ENCODE data around the gene FARP1.

FARP1 gene

GRCh38 chr13:98416408-98416807, 273.5 kb downstream of the FARP1 start:
- DNase-seq (ENCODE audit: low read depth, low spot score) = no peak
- H3K4me3 ChIP-seq = no peak overlapping the region
- H3K9ac ChIP-seq (ENCODE audit: insufficient read length) = no peak overlapping the region
- no peak overlapping the region for H3K27ac ChIP-seq
- peaks cover 23% of the 10 kb centered on the region for H3K36me3 ChIP-seq (ENCODE audit: insufficient read depth, low read length)
- TF ChIP-seq POLR2AphosphoS5 (IDR thresholded peaks at IDR 0.05; ENCODE audit: borderline replicate concordance, low read depth, low read length) (no peak), EZH2 (IDR thresholded peaks at IDR 0.05) (no peak), FOXP2 (optimal IDR thresholded peaks at IDR 0.05; ENCODE audit: control extremely low read depth, extremely low read length, insufficient read depth) (no peak)
- no peaks in the 10 kb centered on the region for H3K9me3 ChIP-seq (ENCODE audit: low read depth, low read length)

- Histone ChIP-seq H3K36me3 (ENCODE audit: insufficient read depth, low read length) (peaks cover 21% of the 10 kb centered on the region; the same call in 1 of the 2 replicates), H3K27ac (no peak overlapping the region), H3K9me3 (ENCODE audit: low read depth, low read length) (no peaks in the 10 kb centered on the region), H3K4me3 (no peak overlapping the region), H3K9ac (ENCODE audit: insufficient read length) (no peak overlapping the region)
- TF ChIP-seq EZH2 (IDR thresholded peaks at IDR 0.05) (no peak), POLR2AphosphoS5 (IDR thresholded peaks at IDR 0.05; ENCODE audit: borderline replicate concordance, low read depth, low read length) (no peak), FOXP2 (optimal IDR thresholded peaks at IDR 0.05; ENCODE audit: control extremely low read depth, extremely low read length, insufficient read depth) (no peak)
- DNase-seq (ENCODE audit: low read depth, low spot score) = no peak
Observed at GRCh38 chr13:98419786-98420553, 277.1 kb downstream of the FARP1 start.

- Histone ChIP-seq H3K27ac (no peak overlapping the region), H3K36me3 (ENCODE audit: insufficient read depth, low read length) (peaks cover 20% of the 10 kb centered on the region), H3K9me3 (ENCODE audit: low read depth, low read length) (no peaks in the 10 kb centered on the region), H3K4me3 (no peak overlapping the region), H3K9ac (ENCODE audit: insufficient read length) (no peak overlapping the region)
- TF ChIP-seq EZH2 (IDR thresholded peaks at IDR 0.05) (no peak), FOXP2 (optimal IDR thresholded peaks at IDR 0.05; ENCODE audit: control extremely low read depth, extremely low read length, insufficient read depth) (no peak), POLR2AphosphoS5 (IDR thresholded peaks at IDR 0.05; ENCODE audit: borderline replicate concordance, low read depth, low read length) (no peak)
- no peak for DNase-seq (ENCODE audit: low read depth, low spot score)
Observed at GRCh38 chr13:98420554-98421175, 277.8 kb downstream of the FARP1 start.

- Histone ChIP-seq H3K4me3 (no peak overlapping the region), H3K27ac (no peak overlapping the region), H3K9ac (ENCODE audit: insufficient read length) (no peak overlapping the region), H3K36me3 (ENCODE audit: insufficient read depth, low read length) (peaks cover 13% of the 10 kb centered on the region), H3K9me3 (ENCODE audit: low read depth, low read length) (no peaks in the 10 kb centered on the region)
- TF ChIP-seq POLR2AphosphoS5 (IDR thresholded peaks at IDR 0.05; ENCODE audit: borderline replicate concordance, low read depth, low read length) (no peak), EZH2 (IDR thresholded peaks at IDR 0.05) (no peak), FOXP2 (optimal IDR thresholded peaks at IDR 0.05; ENCODE audit: control extremely low read depth, extremely low read length, insufficient read depth) (no peak)
- DNase-seq (ENCODE audit: low read depth, low spot score) = no peak
Observed at GRCh38 chr13:98422046-98422445, 279.2 kb downstream of the FARP1 start.

GRCh38 chr13:98423417-98423816, 280.5 kb downstream of the FARP1 start:
- Histone ChIP-seq H3K9me3 (ENCODE audit: low read depth, low read length) (no peaks in the 10 kb centered on the region), H3K36me3 (ENCODE audit: insufficient read depth, low read length) (peaks cover 13% of the 10 kb centered on the region), H3K4me3 (no peak overlapping the region), H3K9ac (ENCODE audit: insufficient read length) (no peak overlapping the region), H3K27ac (no peak overlapping the region)
- DNase-seq (ENCODE audit: low read depth, low spot score) = no peak
- no peak for TF ChIP-seq POLR2AphosphoS5 (IDR thresholded peaks at IDR 0.05; ENCODE audit: borderline replicate concordance, low read depth, low read length)
- TF ChIP-seq EZH2 (IDR thresholded peaks at IDR 0.05) = no peak
- no peak for TF ChIP-seq FOXP2 (optimal IDR thresholded peaks at IDR 0.05; ENCODE audit: control extremely low read depth, extremely low read length, insufficient read depth)

- no peak for DNase-seq (ENCODE audit: low read depth, low spot score)
- peaks cover 13% of the 10 kb centered on the region for H3K36me3 ChIP-seq (ENCODE audit: insufficient read depth, low read length)
- H3K9me3 ChIP-seq (ENCODE audit: low read depth, low read length) = no peaks in the 10 kb centered on the region
- no peak overlapping the region for H3K4me3 ChIP-seq
- no peak overlapping the region for H3K27ac ChIP-seq
- TF ChIP-seq POLR2AphosphoS5 (IDR thresholded peaks at IDR 0.05; ENCODE audit: borderline replicate concordance, low read depth, low read length) (no peak), EZH2 (IDR thresholded peaks at IDR 0.05) (no peak), FOXP2 (optimal IDR thresholded peaks at IDR 0.05; ENCODE audit: control extremely low read depth, extremely low read length, insufficient read depth) (no peak)
- H3K9ac ChIP-seq (ENCODE audit: insufficient read length) = no peak overlapping the region
Observed at GRCh38 chr13:98427331-98427995, 284.6 kb downstream of the FARP1 start.

- no peaks in the 10 kb centered on the region for H3K9me3 ChIP-seq (ENCODE audit: low read depth, low read length)
- H3K9ac ChIP-seq (ENCODE audit: insufficient read length) = no peak overlapping the region
- H3K27ac ChIP-seq = no peak overlapping the region
- H3K36me3 ChIP-seq (ENCODE audit: insufficient read depth, low read length) = peaks cover 13% of the 10 kb centered on the region
- DNase-seq (ENCODE audit: low read depth, low spot score) = no peak
- TF ChIP-seq FOXP2 (optimal IDR thresholded peaks at IDR 0.05; ENCODE audit: control extremely low read depth, extremely low read length, insufficient read depth) (no peak), EZH2 (IDR thresholded peaks at IDR 0.05) (no peak), POLR2AphosphoS5 (IDR thresholded peaks at IDR 0.05; ENCODE audit: borderline replicate concordance, low read depth, low read length) (no peak)
- H3K4me3 ChIP-seq = no peak overlapping the region
Observed at GRCh38 chr13:98428256-98428966, 285.5 kb downstream of the FARP1 start.

- Histone ChIP-seq H3K4me3 (no peak overlapping the region), H3K36me3 (ENCODE audit: insufficient read depth, low read length) (peaks cover 13% of the 10 kb centered on the region), H3K9me3 (ENCODE audit: low read depth, low read length) (no peaks in the 10 kb centered on the region), H3K9ac (ENCODE audit: insufficient read length) (no peak overlapping the region), H3K27ac (no peak overlapping the region)
- TF ChIP-seq FOXP2 (optimal IDR thresholded peaks at IDR 0.05; ENCODE audit: control extremely low read depth, extremely low read length, insufficient read depth) (no peak), EZH2 (IDR thresholded peaks at IDR 0.05) (no peak), POLR2AphosphoS5 (IDR thresholded peaks at IDR 0.05; ENCODE audit: borderline replicate concordance, low read depth, low read length) (no peak)
- no peak for DNase-seq (ENCODE audit: low read depth, low spot score)
Observed at GRCh38 chr13:98429081-98429480, 286.2 kb downstream of the FARP1 start.

All from SK-N-MC (cell line).